IMR-90 (cell line): ENCODE data around the gene PCP2. TPM values are rescaled to one million over a fixed set of nuclear protein-coding genes. Genes with fewer than 3 reads are reported as not detected.

Experiments
- CTCF ChIP-seq: conservative IDR thresholded peaks from 2 replicates; pipeline ENCODE4 v1.5.1; 2012; ENCODE audit warnings: mild to moderate bottlenecking, low read depth, low read length, improper control_type of control experiment
- polyA plus RNA-seq, 3 experiments: library from polyadenylated mRNA; depleted of rRNA; stranded (reverse); fragments of >200 nt; gene quantifications; 2 replicates each; pipeline ENCODE4 v1.2.3, GENCODE V29; 2012; ENCODE audit warnings: low replicate concordance in 1 of 3
- total RNA-seq: library from RNA; depleted of rRNA; stranded (reverse); fragments of >200 nt; gene quantifications from 2 replicates; pipeline ENCODE4 v1.2.3, GENCODE V29; 2012

PCP2 gene
- total and polyA plus RNA-seq, 2 of the 4 experiments (the other 2 are of a cell fraction) = not detected

DNA sequence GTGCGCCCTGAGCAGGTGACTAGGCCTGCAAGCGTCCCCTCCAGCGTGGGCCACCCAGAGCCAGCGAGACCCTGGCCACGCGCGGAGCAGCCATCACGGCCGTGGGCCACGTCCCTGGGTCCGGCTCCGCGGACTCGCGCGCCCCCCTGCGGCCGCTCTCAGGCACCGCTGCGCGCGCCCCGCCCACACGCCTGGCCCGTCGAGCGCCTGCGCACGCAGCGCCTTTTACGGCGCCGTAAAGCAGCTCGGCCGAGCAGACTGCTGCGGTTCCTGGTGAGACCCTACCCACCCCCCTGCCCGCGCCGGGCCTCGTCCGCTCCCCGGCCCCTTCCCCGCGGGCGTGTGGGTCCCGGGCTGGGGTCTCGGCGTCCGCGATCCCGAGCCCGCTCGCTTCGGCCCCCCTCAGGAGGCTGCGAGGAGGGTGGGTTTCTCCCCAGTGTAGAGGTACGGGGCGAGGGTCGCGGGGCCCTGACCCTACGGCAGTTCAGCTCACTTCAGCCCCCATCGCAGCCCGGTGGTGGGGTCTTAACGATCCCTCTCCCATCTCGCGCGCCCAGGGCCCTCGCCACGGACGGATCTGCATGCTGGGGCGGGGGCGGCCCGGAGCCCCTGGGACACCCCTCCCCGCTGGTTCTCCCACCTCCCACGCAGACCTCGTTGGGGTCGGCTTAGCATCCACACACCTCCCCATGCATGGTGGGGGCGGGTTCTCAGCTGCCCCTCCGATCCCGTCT lies 47.3 kb upstream of the PCP2 start, which contains the start of gene TRAPPC5 (continued):
- peak; percentile 97 for TF ChIP-seq CTCF
